ENCODE data around the gene LVRN. TPM values are rescaled to one million over a fixed set of nuclear protein-coding genes. Genes with fewer than 3 reads are reported as not detected.

LVRN gene
- total RNA-seq, 1 donor from 2014 or later, result 0.13 TPM

DNA sequence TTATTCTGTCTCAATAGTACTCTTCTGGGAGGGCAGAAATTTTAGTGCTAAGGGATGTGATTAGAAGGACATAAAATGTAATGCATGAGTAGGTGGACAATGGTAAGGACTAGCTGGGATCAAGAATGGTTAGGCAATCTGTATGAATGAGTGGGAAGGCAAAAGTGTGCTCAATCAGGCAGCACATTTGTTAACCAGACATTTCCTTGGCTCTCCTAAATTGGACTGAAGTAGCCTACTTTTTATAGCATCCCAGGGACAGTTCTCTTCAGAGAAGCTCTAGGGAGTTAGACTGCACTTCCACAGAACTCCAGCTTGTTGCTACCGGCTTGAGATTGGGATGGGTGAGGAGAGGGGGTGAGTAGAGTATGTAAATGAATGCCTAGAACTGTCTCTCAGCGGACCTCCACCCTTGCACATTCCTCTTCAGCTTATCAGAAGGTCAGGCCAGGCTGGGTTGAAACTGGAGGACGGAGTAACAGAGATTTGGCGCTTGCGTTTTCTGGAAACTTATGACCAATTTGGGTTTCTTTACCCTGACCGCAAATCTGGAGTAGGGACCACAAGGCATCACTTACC is 51.0 kb downstream of the LVRN start:
- ATAC-seq (no peak), DNase-seq (ENCODE audit: low spot score) (no peak)

DNA sequence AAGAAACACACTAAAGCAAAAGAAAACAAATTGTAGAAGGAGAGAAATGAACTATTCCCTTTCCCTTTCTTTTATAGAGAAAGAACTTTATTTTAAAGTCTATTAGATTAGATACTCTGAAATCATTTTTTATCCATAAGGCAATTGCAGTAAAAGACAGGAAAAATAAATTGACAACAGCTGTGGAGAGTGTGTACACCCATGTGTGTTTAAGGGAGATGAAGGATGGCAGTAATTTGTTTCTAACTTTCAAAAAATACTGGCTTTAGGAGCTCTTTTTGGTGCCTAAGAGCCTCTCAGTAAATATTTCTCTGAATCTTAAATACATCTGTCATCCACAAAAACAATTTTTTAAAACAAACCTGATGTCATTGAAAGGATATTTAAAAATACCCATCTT is 51.7 kb downstream of the LVRN start:
- no peak for DNase-seq (ENCODE audit: low spot score)
- ATAC-seq, result no peak

DNA sequence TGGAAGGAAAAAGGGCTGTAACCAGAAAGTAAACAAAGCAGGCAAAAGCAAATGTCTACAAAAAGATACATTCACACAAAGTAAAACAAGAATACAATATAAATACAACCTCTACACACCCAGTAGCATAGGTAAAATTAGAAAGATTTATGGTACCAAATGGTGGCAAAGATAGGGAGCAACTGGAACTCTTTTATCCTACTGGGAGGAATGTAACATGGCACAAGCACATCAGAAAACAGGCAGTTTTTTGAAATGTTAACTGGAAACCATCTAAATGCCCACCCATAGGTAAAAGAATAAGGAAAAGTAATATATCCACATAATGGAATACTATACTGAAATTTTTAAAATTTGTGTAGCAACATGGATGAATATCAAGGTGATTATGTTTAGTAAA is 61.3 kb downstream of the LVRN start:
- ATAC-seq, result no peak
- DNase-seq (ENCODE audit: low spot score), result no peak

DNA sequence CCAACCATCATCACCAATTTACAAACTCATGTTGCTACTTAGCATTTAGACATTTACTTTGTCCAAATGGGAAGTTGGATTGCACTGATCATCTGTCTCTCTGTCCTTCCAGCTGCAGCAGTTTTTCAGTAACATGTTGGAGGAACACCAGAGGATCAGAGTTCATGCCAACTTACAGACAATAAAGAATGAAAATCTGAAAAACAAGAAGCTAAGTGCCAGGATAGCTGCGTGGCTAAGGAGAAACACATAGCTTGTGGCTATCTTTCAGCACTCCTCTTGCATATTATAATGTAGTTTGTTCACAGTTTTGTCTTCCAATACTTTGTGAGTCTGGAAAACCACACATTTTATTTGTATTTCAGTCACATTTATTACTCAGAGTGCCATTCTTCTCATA is 63.6 kb downstream of the LVRN start:
- DNase-seq (ENCODE audit: low spot score) (no peak), ATAC-seq (no peak)

DNA sequence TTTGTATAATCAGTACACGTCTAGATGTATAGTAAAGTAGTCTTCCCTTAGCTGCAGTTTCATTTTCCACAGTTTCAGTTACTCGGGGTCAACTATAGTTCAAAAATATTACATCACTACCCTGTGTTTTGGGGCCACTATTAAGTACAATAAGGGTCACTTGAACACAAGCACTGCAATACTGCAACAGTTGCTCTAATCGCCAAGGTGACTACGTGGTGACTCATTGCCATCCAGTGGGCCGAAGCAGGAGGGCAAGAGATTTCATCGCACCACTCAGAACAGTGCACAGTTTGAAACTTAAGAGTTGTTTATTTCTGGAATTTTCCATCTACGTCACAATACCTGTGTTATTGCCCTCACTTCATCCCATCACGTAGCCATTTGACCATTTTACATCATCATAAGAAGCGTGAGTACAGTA is 69.8 kb downstream of the LVRN start, which contains the start of gene ARL14EPL:
Gene ARL14EPL (plus strand): TSS at position 379 of the 424 bp plus-strand sequence. CDS start 18,994 bp downstream, outside the sequence.
- DNase-seq (ENCODE audit: low spot score) (no peak), ATAC-seq (peak; percentile 87)

DNA sequence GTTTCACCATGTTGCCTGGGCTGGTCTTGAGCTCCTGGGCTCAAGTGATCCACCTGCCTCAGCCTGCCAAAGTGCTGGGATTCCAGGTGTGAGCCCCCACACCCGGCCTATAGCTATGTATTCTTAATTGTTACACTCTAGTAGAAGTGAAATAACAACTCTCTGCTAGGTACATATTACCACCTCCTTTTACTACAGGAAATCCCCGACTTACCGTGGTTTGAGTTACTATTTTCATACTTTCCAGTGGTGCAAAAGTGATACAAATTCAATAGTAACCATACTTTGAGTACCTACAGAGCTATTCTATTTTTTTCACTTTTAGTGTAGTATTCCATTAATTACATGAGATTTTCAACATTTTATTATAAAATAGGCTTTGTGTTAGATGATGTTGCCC is 70.7 kb downstream of the LVRN start:
- ATAC-seq (no peak), DNase-seq (ENCODE audit: low spot score) (no peak)

DNA sequence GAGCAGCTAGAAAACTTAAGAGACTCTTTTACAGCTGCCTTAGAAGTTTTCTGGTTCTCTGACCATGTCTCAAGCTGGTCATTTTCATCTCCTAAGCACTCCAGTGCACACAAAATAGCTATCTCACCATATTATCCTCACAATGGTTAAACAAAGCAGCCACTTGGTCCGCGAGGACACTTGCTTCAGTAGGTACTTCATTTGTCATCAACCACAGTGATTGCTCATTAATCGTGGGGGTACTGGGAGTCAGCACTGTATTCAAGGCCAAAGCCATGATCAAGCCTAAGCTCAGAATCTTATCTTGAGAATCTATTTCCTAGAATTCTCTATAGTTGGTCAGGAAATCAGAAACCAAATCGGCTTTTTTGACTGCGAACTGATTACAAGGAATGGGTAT is 72.8 kb downstream of the LVRN start:
- ATAC-seq, result no peak
- DNase-seq (ENCODE audit: low spot score), result no peak

DNA sequence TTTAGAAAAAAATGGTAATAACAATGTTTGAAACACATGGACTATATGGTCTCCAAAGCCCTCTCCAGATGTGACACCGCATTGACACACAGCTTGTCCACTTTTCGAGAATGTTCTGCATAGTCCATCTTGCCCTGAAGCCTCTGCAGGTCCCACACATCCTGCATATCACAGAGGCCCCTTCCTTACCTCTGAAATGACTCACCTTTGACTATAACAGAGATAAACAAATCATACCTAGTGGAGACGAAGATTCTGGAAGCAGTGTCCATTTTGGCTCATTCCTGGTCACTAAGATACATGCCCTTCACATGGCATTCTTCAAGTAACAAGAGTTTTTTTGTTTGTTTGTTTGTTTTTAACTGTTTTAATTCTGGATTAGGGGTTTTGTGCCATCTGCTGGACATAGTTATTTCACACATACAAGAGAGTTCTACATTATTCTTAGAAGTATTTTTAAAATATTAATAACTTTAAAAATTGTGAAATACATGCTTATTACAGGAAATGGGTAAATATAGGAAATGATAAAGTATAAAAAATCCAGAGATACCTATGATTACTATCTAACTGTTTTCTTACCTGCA is 75.1 kb downstream of the LVRN start:
- no peak for ATAC-seq
- DNase-seq (ENCODE audit: low spot score), result no peak

DNA sequence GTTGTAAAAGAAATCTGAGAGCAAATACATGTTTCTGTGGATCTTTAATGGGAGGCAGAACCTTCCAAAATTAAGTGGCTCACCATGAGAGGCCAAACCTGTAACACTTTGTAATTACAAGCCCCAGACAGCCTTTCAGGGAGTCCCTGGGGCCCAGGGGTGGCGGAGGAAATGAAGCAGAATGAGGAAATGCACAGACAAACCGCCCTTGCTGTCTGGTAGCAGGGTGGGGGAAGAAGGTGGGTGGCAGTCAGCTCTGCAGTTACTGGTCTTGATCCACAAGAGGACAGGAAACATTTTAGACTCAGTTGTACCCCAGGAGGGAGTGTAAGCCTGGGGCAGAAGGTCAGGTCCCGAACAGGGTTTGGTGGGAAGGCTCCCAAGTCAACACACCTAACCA is 76.5 kb downstream of the LVRN start:
- no peak for DNase-seq (ENCODE audit: low spot score)
- no peak for ATAC-seq

DNA sequence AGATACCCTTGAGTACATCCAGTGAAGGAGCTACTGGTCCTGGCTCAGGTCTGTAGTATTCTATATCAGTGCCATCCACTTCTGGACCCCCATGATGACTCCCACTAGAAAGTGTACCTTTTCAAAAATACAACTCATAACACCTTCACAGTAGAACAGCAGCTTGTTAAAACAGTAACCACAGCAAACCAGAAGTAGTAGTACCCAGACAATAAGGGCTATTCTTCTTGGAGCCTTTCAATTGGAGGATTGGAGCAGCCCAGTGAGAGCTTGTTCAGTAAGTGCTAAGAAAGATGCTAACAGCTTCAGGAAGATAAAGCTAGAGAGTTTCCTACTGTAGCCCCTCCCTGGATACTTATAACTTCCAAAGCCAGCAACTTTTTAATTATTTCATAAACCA is 80.1 kb downstream of the LVRN start:
- DNase-seq (ENCODE audit: low spot score) (no peak), ATAC-seq (no peak)

DNA sequence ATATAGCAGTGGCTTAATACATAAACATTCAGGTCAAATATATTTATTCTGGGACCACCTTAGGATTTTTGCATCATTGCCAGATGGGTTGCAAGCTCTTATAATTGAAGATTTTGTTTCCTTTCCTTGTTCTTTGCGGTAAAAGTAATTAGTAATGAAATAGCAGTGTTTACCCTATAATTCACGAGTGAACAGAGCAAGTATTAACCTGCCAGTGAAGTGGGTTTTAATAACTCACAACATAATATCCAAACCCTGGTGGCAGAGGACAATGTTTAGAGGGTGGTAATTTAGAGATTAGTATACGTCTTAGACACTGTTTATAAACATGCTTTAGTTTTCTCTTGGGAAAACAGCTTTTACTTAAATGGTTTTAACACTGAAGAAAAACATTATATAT is 81.8 kb downstream of the LVRN start:
- DNase-seq (ENCODE audit: low spot score) (no peak), ATAC-seq (no peak)

DNA sequence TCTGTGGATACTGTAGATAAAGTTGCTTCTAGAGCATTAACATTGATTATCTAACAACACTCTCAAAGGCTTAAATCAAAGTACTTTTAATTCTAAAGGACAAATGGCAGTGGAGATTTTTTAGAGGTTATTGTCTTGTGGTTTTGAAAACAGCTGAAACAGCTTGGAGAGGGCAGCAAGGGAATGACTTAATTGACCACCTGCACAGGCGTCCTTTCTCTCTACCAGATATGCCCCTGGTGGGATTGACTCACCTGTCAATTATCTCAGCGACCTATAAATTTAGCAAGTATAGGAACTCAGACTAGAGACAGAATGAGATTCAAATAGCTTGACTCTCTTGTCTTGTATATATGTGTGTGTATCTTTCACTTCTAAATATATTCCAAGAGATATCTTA is 83.5 kb downstream of the LVRN start:
- no peak for ATAC-seq
- DNase-seq (ENCODE audit: low spot score), result no peak

DNA sequence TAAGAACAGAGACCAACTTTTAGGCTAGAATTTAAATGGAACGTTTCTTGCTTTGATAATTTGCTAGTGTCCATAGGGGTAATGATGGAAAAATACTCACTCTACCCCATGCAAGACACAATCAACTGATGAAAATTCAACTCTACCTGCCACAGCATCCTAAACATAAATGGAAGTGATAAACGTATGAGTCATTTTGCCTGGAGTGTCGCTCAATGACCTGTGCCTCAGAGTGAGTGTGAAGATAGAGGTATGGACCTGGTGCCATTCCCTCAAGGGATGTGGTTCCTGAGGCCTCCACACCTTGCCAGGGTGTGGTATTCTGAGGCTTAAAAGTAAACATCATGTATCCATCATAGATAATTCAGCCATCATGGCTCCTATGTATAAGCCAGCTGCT is 84.0 kb downstream of the LVRN start:
- no peak for DNase-seq (ENCODE audit: low spot score)
- no peak for ATAC-seq

DNA sequence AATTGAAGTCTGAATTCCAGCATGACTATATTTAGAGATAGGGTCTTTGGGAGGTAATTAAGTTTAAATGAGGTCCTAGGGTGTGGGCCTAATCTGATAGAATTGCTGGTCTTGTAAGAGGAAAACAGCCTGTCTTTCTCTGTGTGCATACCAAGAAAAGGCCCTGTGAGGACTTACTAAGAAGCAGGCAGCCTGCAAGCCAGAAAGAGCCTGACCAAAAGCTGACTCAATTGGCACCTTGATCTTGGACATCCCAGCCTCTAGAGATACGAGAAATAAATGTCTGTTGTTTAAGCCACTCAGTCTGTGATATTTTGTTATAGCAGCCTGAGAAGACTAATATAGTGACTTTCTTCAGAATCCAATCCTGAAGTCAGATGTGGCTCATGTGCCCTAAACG is 84.5 kb downstream of the LVRN start:
- no peak for DNase-seq (ENCODE audit: low spot score)
- ATAC-seq, result no peak

DNA sequence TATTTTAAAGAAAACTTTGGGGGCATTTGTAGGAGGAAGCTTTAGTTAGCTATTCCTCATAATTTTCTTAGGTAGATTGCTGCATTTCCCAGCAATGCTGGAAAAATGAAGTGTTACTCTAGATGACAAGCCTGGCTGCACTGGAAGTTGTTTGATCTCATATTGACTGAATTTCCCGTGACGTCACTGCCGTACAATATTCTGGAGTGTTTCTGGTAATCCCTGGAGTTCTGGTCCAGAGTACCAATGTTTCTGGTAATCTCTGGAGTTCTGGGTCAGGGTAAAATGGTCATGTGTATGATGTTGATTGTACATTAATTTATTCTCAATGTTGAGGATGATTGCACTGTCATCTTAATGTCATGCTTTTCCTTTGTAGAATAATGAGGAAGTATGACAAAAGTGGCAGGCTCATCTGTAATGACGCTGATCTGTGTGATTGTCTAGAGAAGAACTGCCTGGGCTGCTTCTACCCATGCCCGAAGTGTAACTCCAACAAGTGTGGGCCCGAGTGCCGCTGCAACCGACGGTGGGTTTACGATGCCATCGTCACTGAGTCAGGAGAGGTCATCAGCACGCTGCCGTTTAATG is 96.2 kb downstream of the LVRN start:
- no peak for ATAC-seq

DNA sequence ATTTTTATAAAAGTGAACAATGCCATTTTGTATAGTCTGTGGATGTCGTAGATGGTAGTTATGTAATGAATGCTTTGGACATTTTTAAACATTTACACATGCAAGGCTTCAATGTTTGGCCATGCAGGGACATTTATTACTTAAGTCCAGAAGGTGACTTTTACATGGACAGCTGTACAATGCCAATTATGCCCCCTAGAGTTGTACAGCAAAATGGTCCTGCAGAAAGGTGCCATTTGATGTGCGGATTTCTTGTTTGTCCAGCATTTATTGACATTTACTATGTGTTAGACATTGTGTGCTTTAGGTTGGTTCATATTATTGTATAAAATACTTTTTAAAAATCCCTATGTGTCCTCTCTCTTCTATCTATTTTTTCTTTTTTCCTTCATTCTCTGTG is 100.1 kb downstream of the LVRN start:
- no peak for DNase-seq (ENCODE audit: low spot score)
- no peak for ATAC-seq

More for the DNA sequence above, 96.2 kb downstream of the LVRN start:
- DNase-seq (ENCODE audit: low spot score), result no peak

DNA sequence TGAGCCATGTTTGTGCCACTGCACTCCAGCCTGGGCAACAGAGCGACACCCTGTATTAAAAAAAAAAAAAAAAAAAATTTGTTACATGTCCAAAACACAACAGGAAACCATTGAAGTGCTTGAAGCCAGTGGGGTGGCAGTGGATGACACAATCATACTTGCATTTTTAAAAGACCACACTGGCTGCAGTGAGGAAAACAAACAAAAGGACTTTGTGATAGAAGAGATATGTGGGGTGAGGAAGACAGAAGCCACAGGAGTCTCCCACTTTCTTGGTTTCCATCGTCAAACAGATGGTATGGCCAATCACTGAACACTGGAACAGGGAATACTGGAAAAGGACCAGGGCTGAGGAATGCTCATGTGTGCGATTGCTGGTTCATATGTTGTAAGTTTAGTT is 101.7 kb downstream of the LVRN start:
- DNase-seq (ENCODE audit: low spot score) (no peak), ATAC-seq (no peak)

DNA sequence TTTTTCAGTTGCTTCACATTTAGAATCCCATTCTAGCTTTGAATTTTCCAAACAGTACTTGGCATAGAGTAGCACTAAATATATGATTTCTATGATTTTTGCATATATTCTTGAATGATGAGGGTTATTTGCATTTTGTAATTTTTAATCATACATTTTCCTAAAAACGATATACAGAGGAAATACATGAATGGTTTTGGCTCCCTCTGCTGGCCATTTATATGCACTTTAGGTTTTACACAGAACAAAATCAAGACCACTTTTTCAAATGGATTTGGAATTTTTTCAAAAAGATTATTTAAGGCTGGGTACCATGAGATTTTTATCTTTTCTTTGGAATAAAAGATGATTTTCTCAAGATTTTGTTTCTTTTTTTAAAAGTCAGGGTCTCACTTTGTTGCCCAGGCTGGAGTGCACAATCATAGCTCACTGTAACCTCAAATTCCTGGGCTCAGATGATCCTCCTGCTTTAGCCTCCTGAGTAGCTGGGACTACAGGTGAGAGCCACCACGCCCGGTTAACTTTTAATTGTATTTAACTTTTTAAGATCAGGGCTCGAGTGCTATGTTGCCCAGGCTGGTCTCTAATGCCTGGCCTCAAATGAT is 105.9 kb downstream of the LVRN start:
- ATAC-seq, result peak; percentile 70
- DNase-seq (ENCODE audit: low spot score), result no peak

DNA sequence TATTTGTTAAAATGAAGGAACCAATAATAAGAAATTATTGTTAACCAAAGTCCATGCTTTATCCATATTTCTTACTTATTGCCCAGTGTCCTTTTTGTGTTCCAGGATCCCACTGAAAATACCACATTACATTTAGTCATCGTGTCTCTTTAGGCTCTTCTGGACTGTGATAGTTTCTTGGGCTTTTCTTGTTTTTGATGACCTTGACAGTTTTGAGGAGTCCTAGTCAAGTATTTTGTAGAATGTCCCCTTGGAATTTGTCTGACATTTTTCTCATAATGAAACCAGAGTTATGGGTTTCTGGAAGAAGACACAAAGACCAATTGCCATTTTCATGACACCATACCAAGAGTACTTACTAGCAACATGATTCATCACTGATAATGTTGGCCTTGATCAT is 108.9 kb downstream of the LVRN start:
- DNase-seq (ENCODE audit: low spot score), result no peak
- ATAC-seq, result no peak

DNA sequence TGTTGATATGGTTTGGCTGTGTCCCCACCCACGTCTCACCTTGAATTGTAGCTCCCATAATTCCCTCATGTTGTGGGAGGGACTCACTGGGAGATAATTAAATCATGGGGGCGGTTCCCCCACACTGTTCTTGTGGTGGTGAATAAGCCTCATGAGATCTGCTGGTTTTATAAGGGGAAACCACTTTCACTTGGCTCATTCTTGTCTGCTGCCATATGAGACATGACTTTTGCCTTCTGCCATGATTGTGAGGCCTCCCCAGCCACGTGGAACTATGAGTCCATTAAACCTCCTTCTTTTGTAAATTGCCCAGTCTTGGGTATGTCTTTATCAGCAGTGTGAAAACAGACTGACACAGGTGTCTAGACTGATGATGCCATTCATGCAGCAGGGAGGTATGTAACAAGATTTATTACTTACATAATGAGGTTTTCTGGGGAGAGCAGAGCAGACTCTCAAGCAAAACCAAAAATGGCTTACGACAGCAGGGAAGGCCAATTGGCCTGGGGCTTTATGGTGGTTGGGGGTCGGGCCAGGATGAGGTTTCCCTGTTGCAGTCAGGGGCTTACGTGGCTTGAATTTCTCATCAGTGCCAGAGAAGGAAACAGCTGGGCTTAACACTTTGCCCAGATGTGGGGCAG is 113.0 kb downstream of the LVRN start:
- ATAC-seq (no peak), DNase-seq (ENCODE audit: low spot score) (no peak)

DNA sequence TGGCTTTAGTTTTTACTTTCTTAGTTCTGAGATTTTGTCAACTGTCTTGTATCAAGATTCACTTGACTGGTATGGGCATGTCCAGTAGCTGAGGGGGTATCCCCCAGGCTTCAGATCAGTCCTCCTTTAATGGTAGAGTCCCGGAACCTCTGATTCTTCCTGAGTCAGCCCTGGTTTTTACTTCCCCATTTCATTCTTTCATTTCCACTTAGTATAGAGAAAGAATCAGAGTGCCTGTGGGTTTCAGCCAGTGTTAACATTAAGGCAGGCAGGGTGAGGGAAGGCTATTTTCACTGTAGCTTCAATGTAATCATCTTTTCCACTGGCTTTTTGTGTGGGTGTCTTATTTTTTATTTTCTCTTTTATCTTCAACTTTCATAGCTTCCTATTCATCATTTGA is 114.2 kb downstream of the LVRN start:
- DNase-seq (ENCODE audit: low spot score) (no peak), ATAC-seq (no peak)

Measured in left lobe of liver (tissue), 2 donors.